Endothelial cell of umbilical vein (primary cell): ENCODE measurements around the gene PDK4. TPM values are rescaled to one million over a fixed set of nuclear protein-coding genes. Genes with fewer than 3 reads are reported as not detected.

ENCODE experiments used
- BruUV-seq: library from RNA; stranded (reverse); fragments of 400-500 nt; replicated peaks from 2 replicates; lab custom pipeline; 2021; lab: Mats Ljungman, UMichigan
- CTCF ChIA-PET: fragments of 300-600, 350-600 bp; sonication (Branson Sonifier 250); formaldehyde crosslinking; loops from one replicate; lab custom pipeline; 2021; ENCODE audit warnings: antibody characterized with exemption, inconsistent platforms; lab: Charles Lee
- POLR2A ChIA-PET: fragments of 300-600, 350-600 bp; sonication (Branson Sonifier 250); formaldehyde crosslinking; loops from one replicate; lab custom pipeline; 2021; ENCODE audit warnings: antibody characterized with exemption, inconsistent platforms; lab: Charles Lee
- DNase-seq: peaks from one replicate; pipeline ENCODE4 v3.0.0-alpha.2; 2011; ENCODE audit warnings: low read depth, low spot score
- FAIRE-seq: peaks from 2 replicates; lab custom pipeline; 2011; peaks lifted over from hg19 to GRCh38; lab: Jason Lieb, UNC
- H2AFZ ChIP-seq: 2 replicates; pipeline ENCODE4 v1.6.0; 2012; ENCODE audit warnings: low read depth, low read length, control low read depth, inconsistent platforms
- H3K27ac ChIP-seq: 2 replicates; pipeline ENCODE4 v1.5.1; 2011; ENCODE audit warnings: low read depth, mild to moderate bottlenecking, control low read depth, low read length, moderate library complexity; ENCODE audit not compliant: insufficient read depth
- H3K27me3 ChIP-seq, 2 experiments: 2 replicates each; pipeline versions ENCODE4 v1.6.0 to v1.6.1; 2011; ENCODE audit warnings: low read length in 2 of 2, mixed read lengths in 1 of 2; ENCODE audit not compliant: control insufficient read depth in 2 of 2, insufficient read depth in 2 of 2
- H3K36me3 ChIP-seq, 2 experiments: 2 replicates in 1 of 2; 3 replicates in 1 of 2; pipeline ENCODE4 v1.5.1; 2011; ENCODE audit warnings: low read length in 2 of 2, mild to moderate bottlenecking in 1 of 2, moderate library complexity in 1 of 2; ENCODE audit not compliant: control insufficient read depth in 2 of 2, insufficient read depth in 2 of 2; ENCODE audit errors: extremely low read depth in 1 of 2
- H3K4me1 ChIP-seq: 3 replicates; pipeline ENCODE4 v1.5.1; 2011; ENCODE audit warnings: mild to moderate bottlenecking, low read length; ENCODE audit not compliant: control insufficient read depth, insufficient read depth; ENCODE audit errors: extremely low read depth
- H3K4me2 ChIP-seq: 2 replicates; pipeline ENCODE4 v1.6.1; 2011; ENCODE audit warnings: low read length, control low read depth, mixed read lengths; ENCODE audit not compliant: insufficient read depth
- H3K4me3 ChIP-seq, 3 experiments: fragments of 200-600 bp in 1 of 3; sonication (generic), shearing (Covaris generic) in 1 of 3; replicated peaks in 1 of 3; 2 replicates each; pipeline ENCODE4 v1.5.1; 2011 to 2016; ENCODE audit warnings: control low read depth in 3 of 3, low read length in 3 of 3, mild to moderate bottlenecking in 2 of 3, inconsistent platforms in 1 of 3, low read depth in 1 of 3, moderate library complexity in 1 of 3; ENCODE audit not compliant: insufficient read depth in 1 of 3
- H3K79me2 ChIP-seq: 2 replicates; pipeline ENCODE4 v1.6.0; 2012; ENCODE audit warnings: low read length, inconsistent platforms; ENCODE audit not compliant: control insufficient read depth, insufficient read depth
- H3K9ac ChIP-seq: replicated peaks from 2 replicates; pipeline ENCODE3; 2011; ENCODE audit warnings: low read length, control low read depth; ENCODE audit not compliant: insufficient read depth; ENCODE audit errors: extremely low read depth
- H3K9me1 ChIP-seq: replicated peaks from 3 replicates; pipeline ENCODE4 v1.6.0; 2011; ENCODE audit warnings: mild to moderate bottlenecking, low read length; ENCODE audit not compliant: control insufficient read depth, insufficient read depth; ENCODE audit errors: extremely low read depth
- H3K9me3 ChIP-seq: replicated peaks from 2 replicates; pipeline ENCODE4 v1.5.1; 2012; ENCODE audit warnings: low read length, inconsistent platforms; ENCODE audit not compliant: control insufficient read depth, insufficient read depth
- H4K20me1 ChIP-seq: replicated peaks from 2 replicates; pipeline ENCODE3; 2011; ENCODE audit warnings: mild to moderate bottlenecking, low read length; ENCODE audit not compliant: control insufficient read depth, insufficient read depth; ENCODE audit errors: extremely low read depth
- EZH2 ChIP-seq: IDR thresholded peaks from 2 replicates; pipeline ENCODE4 v1.6.1; 2012; ENCODE audit warnings: borderline replicate concordance, low read depth, mild to moderate bottlenecking, moderate library complexity, low read length, inconsistent platforms; ENCODE audit not compliant: severe bottlenecking
- FOS ChIP-seq: IDR thresholded peaks from 2 replicates; pipeline ENCODE4 v1.6.1; 2011; ENCODE audit warnings: mild to moderate bottlenecking, low read length, moderate library complexity, borderline replicate concordance; ENCODE audit not compliant: insufficient read depth
- GATA2 ChIP-seq: IDR thresholded peaks from 2 replicates; pipeline ENCODE4 v1.7.0; 2011; ENCODE audit warnings: low read depth, mild to moderate bottlenecking, moderate library complexity, mixed read lengths, low read length; ENCODE audit not compliant: insufficient read length, insufficient read depth
- JUN ChIP-seq: IDR thresholded peaks from 2 replicates; pipeline ENCODE4 v1.6.1; 2011; ENCODE audit warnings: borderline replicate concordance, low read depth; ENCODE audit not compliant: insufficient read length, insufficient read depth
- MYC ChIP-seq: IDR thresholded peaks from one replicate; pipeline ENCODE4 v1.6.1; 2011; ENCODE audit warnings: mild to moderate bottlenecking, low read depth, low read length
- POLR2A ChIP-seq: IDR thresholded peaks from 2 replicates; pipeline ENCODE4 v1.6.1; 2012; ENCODE audit warnings: low read depth, mild to moderate bottlenecking, control low read depth, low read length
- POLR2AphosphoS5 ChIP-seq: IDR thresholded peaks from 2 replicates; pipeline ENCODE4 v1.6.1; 2012; ENCODE audit warnings: low read depth, mild to moderate bottlenecking, control low read depth, low read length, moderate library complexity; ENCODE audit not compliant: insufficient read depth
- dilution Hi-C: fragments of 300-500 bp; cut with MboI; formaldehyde crosslinking; loops from one replicate; pipeline ENCODE4 v1.15.0; 2019; ENCODE audit warnings: low sequenced_read_pairs; ENCODE audit not compliant: extremely low pct_ligation_motif_present
- intact Hi-C: fragments of 100-400 bp; cut with micrococcal nuclease; formaldehyde crosslinking; loops from one replicate; pipeline ENCODE4 v1.10.0; 2022
- polyA plus RNA-seq, 4 experiments: library from polyadenylated mRNA; depleted of rRNA in 3 of 4; stranded (reverse) in 3 of 4; unstranded in 1 of 4; fragments of >200 nt; gene quantifications; 2 replicates each; pipeline versions ENCODE4 v1.2.1 to v1.2.3, GENCODE V29; 2011 to 2012; ENCODE audit warnings: missing spikeins in 1 of 4
- total RNA-seq: library from RNA; stranded (reverse); gene quantifications from 2 replicates; pipeline ENCODE4 v1.2.3, GENCODE V29; 2021
- TF ChIP-seq, protein P1 (sequence below), 2 donors: IDR thresholded peaks; 1 replicate in 1 of 2; 2 replicates in 1 of 2; pipeline ENCODE4 v1.5.1; 2011; ENCODE audit warnings: low read length in 2 of 2, mild to moderate bottlenecking in 2 of 2, moderate library complexity in 2 of 2, control low read depth in 1 of 2, inconsistent platforms in 1 of 2, low read depth in 1 of 2; ENCODE audit not compliant: insufficient read depth in 1 of 2; ENCODE audit errors: extremely low read depth in 1 of 2
- TF ChIP-seq, protein P2 (sequence below): IDR thresholded peaks from 2 replicates; pipeline ENCODE4 v1.6.1; 2011; ENCODE audit not compliant: insufficient read depth, insufficient read length

PDK4 gene
- total and polyA plus RNA-seq, 2 donors (not counting 3 experiments of a cell fraction or from before 2014, with no cell fraction given), result 0.75 to 2.5 TPM

DNA sequence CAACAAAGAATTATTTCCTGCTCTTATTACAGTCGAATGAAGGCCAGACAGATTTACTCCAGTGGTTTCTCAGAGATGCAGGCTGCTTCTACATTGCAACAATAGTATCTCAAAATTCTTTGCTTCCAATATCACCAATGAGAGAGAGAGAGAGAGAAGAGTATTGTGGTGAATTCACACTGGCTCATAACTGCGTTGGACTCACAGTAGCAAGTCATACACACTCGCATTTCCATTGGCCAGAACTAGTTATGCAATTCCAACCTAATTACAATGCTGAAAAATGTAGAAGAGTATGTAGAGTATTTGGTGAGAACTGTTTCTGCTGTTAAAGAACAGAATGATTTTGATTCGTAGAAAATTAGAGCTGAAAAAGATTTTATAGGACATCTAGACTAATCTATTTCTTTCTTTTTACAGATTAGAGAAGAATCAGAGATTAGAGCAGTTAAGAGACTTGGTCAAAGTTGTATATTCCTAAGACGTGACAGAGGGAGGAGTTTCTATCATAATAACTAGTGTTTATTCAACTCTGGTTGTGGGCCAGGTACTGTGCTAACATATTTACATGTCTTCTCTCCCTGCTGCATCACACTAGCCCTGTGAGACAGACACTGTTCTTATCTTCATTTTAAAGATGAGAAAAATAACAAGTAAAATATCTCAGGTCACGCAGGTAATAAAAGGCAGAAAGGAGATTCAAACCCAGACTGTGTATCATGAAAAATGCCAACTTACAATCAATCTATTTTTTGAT lies 34.6 kb upstream of the PDK4 start:
- H3K79me2 ChIP-seq, result no peaks in the 10 kb centered on the region
- H3K36me3 ChIP-seq, result no peaks in the 10 kb centered on the region
- H2AFZ ChIP-seq, result no peak overlapping the region
- no peaks in the 10 kb centered on the region for H3K27me3 ChIP-seq
- intact Hi-C loops, result no loop called here
- POLR2A ChIA-PET, result no interaction called here
- H3K9ac ChIP-seq, result no peak overlapping the region
- no TSS peak for BruUV-seq
- CTCF ChIA-PET, result no interaction called here
- no peaks in the 10 kb centered on the region for H3K4me1 ChIP-seq
- no peak for FAIRE-seq
- no peak overlapping the region for H3K4me3 ChIP-seq
- H3K9me1 ChIP-seq, result no peaks in the 10 kb centered on the region
- no peak overlapping the region for H3K27ac ChIP-seq
- H3K4me2 ChIP-seq, result no peak overlapping the region
- dilution Hi-C loops, result no loop called here
- no peak for TF ChIP-seq JUN
- TF ChIP-seq POLR2AphosphoS5, result no peak
- TF ChIP-seq FOS, result no peak
- TF ChIP-seq EZH2, result no peak
- TF ChIP-seq MYC, result no peak
- TF ChIP-seq, protein P1, sequence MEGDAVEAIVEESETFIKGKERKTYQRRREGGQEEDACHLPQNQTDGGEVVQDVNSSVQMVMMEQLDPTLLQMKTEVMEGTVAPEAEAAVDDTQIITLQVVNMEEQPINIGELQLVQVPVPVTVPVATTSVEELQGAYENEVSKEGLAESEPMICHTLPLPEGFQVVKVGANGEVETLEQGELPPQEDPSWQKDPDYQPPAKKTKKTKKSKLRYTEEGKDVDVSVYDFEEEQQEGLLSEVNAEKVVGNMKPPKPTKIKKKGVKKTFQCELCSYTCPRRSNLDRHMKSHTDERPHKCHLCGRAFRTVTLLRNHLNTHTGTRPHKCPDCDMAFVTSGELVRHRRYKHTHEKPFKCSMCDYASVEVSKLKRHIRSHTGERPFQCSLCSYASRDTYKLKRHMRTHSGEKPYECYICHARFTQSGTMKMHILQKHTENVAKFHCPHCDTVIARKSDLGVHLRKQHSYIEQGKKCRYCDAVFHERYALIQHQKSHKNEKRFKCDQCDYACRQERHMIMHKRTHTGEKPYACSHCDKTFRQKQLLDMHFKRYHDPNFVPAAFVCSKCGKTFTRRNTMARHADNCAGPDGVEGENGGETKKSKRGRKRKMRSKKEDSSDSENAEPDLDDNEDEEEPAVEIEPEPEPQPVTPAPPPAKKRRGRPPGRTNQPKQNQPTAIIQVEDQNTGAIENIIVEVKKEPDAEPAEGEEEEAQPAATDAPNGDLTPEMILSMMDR (IDR thresholded peaks at IDR 0.05; ENCODE audit: extremely low read depth in 1 of 2, insufficient read depth in 1 of 2, low read depth in 1 of 2, low read length in 2 of 2), result no peak
- no peak for TF ChIP-seq GATA2
- no peak for TF ChIP-seq POLR2A
- TF ChIP-seq, protein P2, sequence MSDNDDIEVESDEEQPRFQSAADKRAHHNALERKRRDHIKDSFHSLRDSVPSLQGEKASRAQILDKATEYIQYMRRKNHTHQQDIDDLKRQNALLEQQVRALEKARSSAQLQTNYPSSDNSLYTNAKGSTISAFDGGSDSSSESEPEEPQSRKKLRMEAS, result no peak
- DNase-seq, result no peak
- H3K9me3 ChIP-seq, result no peaks in the 10 kb centered on the region
- no peaks in the 10 kb centered on the region for H4K20me1 ChIP-seq
